Cerebellar nuclear complex (tissue), 1 donor: Measurements from ENCODE around the gene SLC10A7.

ENCODE experiments used
- DNase-seq, 2 experiments: peaks; one replicate each; lab custom pipeline; 2025; lab: John Stamatoyannopoulos, UW

SLC10A7 gene

GRCh38 chr4:146439437-146439836 lies 82.3 kb downstream of the SLC10A7 start:
- no peak for DNase-seq

GRCh38 chr4:146437778-146438177 lies 84.0 kb downstream of the SLC10A7 start:
- no peak for DNase-seq

- no peak for DNase-seq
Observed at GRCh38 chr4:146436423-146437162, 85.1 kb downstream of the SLC10A7 start.

- no peak for DNase-seq
Observed at GRCh38 chr4:146435962-146436361, 85.8 kb downstream of the SLC10A7 start.

GRCh38 chr4:146432065-146432464 lies 89.7 kb downstream of the SLC10A7 start:
- no peak for DNase-seq

- DNase-seq: no peak
Observed at GRCh38 chr4:146428298-146428697, 93.4 kb downstream of the SLC10A7 start.

- DNase-seq: no peak
Observed at GRCh38 chr4:146417822-146418221, 103.9 kb downstream of the SLC10A7 start.

- no peak for DNase-seq
Observed at GRCh38 chr4:146415829-146416228, 105.9 kb downstream of the SLC10A7 start.

- DNase-seq: no peak
Observed at GRCh38 chr4:146407669-146408084, 114.1 kb downstream of the SLC10A7 start.

GRCh38 chr4:146407257-146407656 lies 114.5 kb downstream of the SLC10A7 start:
- no peak for DNase-seq

- DNase-seq: no peak
Observed at GRCh38 chr4:146401274-146401673, 120.5 kb downstream of the SLC10A7 start.

- DNase-seq: no peak
Observed at GRCh38 chr4:146398896-146399445, 122.8 kb downstream of the SLC10A7 start.

GRCh38 chr4:146398404-146398803 lies 123.3 kb downstream of the SLC10A7 start:
- no peak for DNase-seq

GRCh38 chr4:146389561-146389960 lies 132.2 kb downstream of the SLC10A7 start:
- no peak for DNase-seq

- no peak for DNase-seq
Observed at GRCh38 chr4:146382194-146382593, 139.5 kb downstream of the SLC10A7 start.

GRCh38 chr4:146381263-146381872 lies 140.4 kb downstream of the SLC10A7 start:
- DNase-seq: no peak

GRCh38 chr4:146379744-146380143 lies 142.0 kb downstream of the SLC10A7 start:
- DNase-seq: no peak

- DNase-seq: no peak
Observed at GRCh38 chr4:146371812-146372211, 149.9 kb downstream of the SLC10A7 start.

GRCh38 chr4:146370841-146371240 lies 150.9 kb downstream of the SLC10A7 start:
- DNase-seq: no peak

GRCh38 chr4:146369446-146369845 lies 152.3 kb downstream of the SLC10A7 start:
- DNase-seq: no peak

GRCh38 chr4:146368209-146368608 lies 153.5 kb downstream of the SLC10A7 start:
- DNase-seq: no peak

- no peak for DNase-seq
Observed at GRCh38 chr4:146367347-146367746, 154.4 kb downstream of the SLC10A7 start.

GRCh38 chr4:146359771-146360170 lies 162.0 kb downstream of the SLC10A7 start:
- no peak for DNase-seq
